ENCODE results near the gene NRIP1.

DNA sequence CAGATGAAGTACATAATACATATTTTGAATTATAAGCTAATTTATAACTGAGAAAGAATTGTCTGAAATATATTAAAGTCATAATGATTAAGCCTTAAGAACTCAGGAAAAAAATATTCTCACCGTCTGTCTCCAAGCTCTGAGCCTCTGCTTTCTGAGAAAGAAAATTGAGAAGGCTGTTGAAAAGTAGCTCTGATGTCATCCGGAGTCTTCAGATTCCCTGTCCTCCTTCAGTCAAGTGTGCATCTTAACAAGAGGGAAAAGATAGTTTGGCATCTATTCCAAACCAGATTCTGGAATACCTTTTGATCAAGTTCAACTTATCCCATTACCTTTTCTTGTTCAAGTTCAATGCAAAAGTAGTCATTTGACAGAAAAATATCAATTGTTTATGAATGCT is 50.6 kb downstream of the NRIP1 start:
- TF ChIP-seq, protein P1, sequence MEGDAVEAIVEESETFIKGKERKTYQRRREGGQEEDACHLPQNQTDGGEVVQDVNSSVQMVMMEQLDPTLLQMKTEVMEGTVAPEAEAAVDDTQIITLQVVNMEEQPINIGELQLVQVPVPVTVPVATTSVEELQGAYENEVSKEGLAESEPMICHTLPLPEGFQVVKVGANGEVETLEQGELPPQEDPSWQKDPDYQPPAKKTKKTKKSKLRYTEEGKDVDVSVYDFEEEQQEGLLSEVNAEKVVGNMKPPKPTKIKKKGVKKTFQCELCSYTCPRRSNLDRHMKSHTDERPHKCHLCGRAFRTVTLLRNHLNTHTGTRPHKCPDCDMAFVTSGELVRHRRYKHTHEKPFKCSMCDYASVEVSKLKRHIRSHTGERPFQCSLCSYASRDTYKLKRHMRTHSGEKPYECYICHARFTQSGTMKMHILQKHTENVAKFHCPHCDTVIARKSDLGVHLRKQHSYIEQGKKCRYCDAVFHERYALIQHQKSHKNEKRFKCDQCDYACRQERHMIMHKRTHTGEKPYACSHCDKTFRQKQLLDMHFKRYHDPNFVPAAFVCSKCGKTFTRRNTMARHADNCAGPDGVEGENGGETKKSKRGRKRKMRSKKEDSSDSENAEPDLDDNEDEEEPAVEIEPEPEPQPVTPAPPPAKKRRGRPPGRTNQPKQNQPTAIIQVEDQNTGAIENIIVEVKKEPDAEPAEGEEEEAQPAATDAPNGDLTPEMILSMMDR (IDR thresholded peaks at IDR 0.05): no peak
- TF ChIP-seq POLR2A (IDR thresholded peaks at IDR 0.05): no peak
